ENCODE results near the gene TF.

- TF ChIP-seq EZH2phosphoT487 (IDR thresholded peaks at IDR 0.05; ENCODE audit: low read length) (no peak), CTCF (IDR thresholded peaks at IDR 0.05; ENCODE audit: low read length) (no peak), EZH2 (optimal IDR thresholded peaks at IDR 0.05; ENCODE audit: low read depth, low read length) (no peak)
Measured at GRCh38 chr3:133747907-133748639, 1.9 kb downstream of the TF start.
